HuH-7 (cell line): ENCODE measurements around the gene SLC30A5.

Experiments used
- DNase-seq: peaks from one replicate; pipeline ENCODE4 v3.0.0; 2011; ENCODE audit warnings: low spot score

The SLC30A5 gene

DNA sequence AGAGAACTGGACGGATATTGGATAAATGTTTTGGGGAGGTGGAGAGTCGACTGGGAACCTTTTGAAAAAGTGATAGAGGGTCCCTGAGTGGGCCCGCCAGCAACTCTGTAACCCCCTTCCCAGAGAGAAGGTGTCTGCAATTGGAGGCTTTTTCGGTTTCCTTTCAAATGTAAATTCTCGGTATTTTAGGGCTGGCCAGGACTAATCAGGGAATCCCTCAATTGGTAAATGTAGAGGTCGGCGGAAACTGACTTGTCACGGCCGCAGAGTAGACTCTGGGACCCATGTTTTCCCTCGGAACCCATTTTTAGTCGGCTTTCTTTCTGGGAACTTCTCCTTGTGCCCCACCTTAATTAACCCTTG is 73.7 kb downstream of the SLC30A5 start:
- no peak for DNase-seq

DNA sequence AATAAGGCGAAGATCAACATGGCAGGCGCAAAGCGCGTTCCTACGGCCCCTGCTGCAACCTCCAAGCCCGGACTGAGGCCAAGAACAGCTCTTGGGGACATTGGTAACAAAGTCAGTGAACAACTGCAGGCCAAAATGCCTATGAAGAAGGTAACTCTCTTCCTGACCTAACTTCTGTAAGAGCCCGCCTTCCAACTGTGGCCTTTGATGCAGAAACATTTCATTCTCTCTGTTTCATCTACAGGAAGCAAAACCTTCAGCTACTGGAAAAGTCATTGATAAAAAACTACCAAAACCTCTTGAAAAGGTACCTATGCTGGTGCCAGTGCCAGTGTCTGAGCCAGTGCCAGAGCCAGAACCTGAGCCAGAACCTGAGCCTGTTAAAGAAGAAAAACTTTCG is 74.1 kb downstream of the SLC30A5 start:
- DNase-seq: no peak

- no peak for DNase-seq
Measured at GRCh38 chr5:69170495-69170894, 76.7 kb downstream of the SLC30A5 start.

GRCh38 chr5:69170969-69171368 is 77.2 kb downstream of the SLC30A5 start:
- no peak for DNase-seq
